Kidney (tissue), 14 donors: ENCODE measurements around the gene ASTN2. TPM values are rescaled to one million over a fixed set of nuclear protein-coding genes. Genes with fewer than 3 reads are reported as not detected.

Source experiments
- DNase-seq, 5 donors: peaks; one replicate each; pipeline ENCODE4 v3.0.0-alpha.2; 2013 to 2020
- FAIRE-seq: peaks from 2 replicates; lab custom pipeline; 2012; peaks lifted over from hg19 to GRCh38; lab: Jason Lieb, UNC
- H3K27ac ChIP-seq, 2 donors: one replicate each; pipeline ENCODE4 v1.7.0; 2013; ENCODE audit warnings: low read depth in 2 of 2, low read length in 2 of 2, inconsistent platforms in 1 of 2
- H3K27me3 ChIP-seq: one replicate; pipeline ENCODE4 v1.7.1; 2013; ENCODE audit warnings: low read length, inconsistent platforms; ENCODE audit not compliant: control insufficient read depth, insufficient read depth
- H3K36me3 ChIP-seq, 3 donors: one replicate each; pipeline versions ENCODE4 v1.7.0 to v1.7.1; 2013; ENCODE audit warnings: low read length in 3 of 3, control low read depth in 1 of 3, inconsistent platforms in 1 of 3; ENCODE audit not compliant: insufficient read depth in 3 of 3, control insufficient read depth in 2 of 3
- H3K4me1 ChIP-seq, 3 donors: one replicate each; pipeline versions ENCODE4 v1.7.0 to v1.7.1; 2013; ENCODE audit warnings: low read length in 3 of 3, inconsistent platforms in 1 of 3, low read depth in 1 of 3; ENCODE audit not compliant: control insufficient read depth in 2 of 3, insufficient read depth in 2 of 3
- H3K4me3 ChIP-seq, 3 donors: one replicate each; pipeline versions ENCODE4 v1.7.0 to v1.8.1; 2013; ENCODE audit warnings: low read length in 3 of 3, control low read depth in 1 of 3, inconsistent platforms in 1 of 3
- H3K9ac ChIP-seq, 3 donors: one replicate each; pipeline versions ENCODE4 v1.7.0 to v1.7.1; 2013; ENCODE audit warnings: low read length in 3 of 3, control low read depth in 1 of 3, inconsistent platforms in 1 of 3
- H3K9me3 ChIP-seq, 3 donors: one replicate each; pipeline versions ENCODE4 v1.7.0 to v1.7.1; 2013; ENCODE audit warnings: low read length in 3 of 3, control low read depth in 1 of 3, inconsistent platforms in 1 of 3; ENCODE audit not compliant: control insufficient read depth in 2 of 3, insufficient read depth in 1 of 3
- CTCF ChIP-seq: IDR thresholded peaks from 3 replicates; pipeline ENCODE4 v1.5.1; 2012; ENCODE audit warnings: mild to moderate bottlenecking, moderate library complexity, borderline replicate concordance; ENCODE audit not compliant: insufficient read depth; ENCODE audit errors: extremely low read depth
- intact Hi-C: fragments of 100-400 bp; cut with DNase I; formaldehyde crosslinking; loops from one replicate; pipeline ENCODE4 v1.11.1; 2022
- polyA plus RNA-seq: library from polyadenylated mRNA; stranded (reverse); fragments of 350-450 nt; fragmentation: Illumina TruSeq; extraction: RNeasy Lipid Tissue Mini Kit (QIAGEN cat#74804); gene quantifications from one replicate; pipeline ENCODE4 v1.2.3, GENCODE V29; 2014; ENCODE audit warnings: low read depth, low replicate concordance; ENCODE audit not compliant: insufficient read depth
- total RNA-seq: library from RNA; stranded (reverse); fragmentation: NEBNext Ultra II Directional; extraction: Animal tissue kit (Norgen Biotek cat#: 25700); gene quantifications from one replicate; pipeline ENCODE4 v1.2.1, GENCODE V29; 2021
- donor health status: control.
- donor health status: control.
- donor health status: control.
- donor health status: control.
- donor health status: control.
- donor health status: DM: yes; HTN: yes; CAD: no.
- donor health status: Normal renal cell carcinoma (clear cell type).

Gene ASTN2
- total and polyA plus RNA-seq, 2 donors from 2014 or later: 7.6 to 11.5 TPM

- Histone ChIP-seq H3K27ac (no peak overlapping the region), H3K4me1 (peaks cover 0 to under 1% (median 0%) of the 10 kb centered on the region in 3 donors), H3K27me3 (no peaks in the 10 kb centered on the region), H3K9ac (no peak overlapping the region), H3K36me3 (no peaks in the 10 kb centered on the region), H3K4me3 (no peak overlapping the region), H3K9me3 (no peaks in the 10 kb centered on the region)
- FAIRE-seq: no peak
- intact Hi-C loops: no loop called here
- DNase-seq: no peak
- no peak for TF ChIP-seq CTCF
These were observed 949.1 kb downstream of the ASTN2 start for GRCh38 chr9:116465576-116466270.

- intact Hi-C loops: no loop called here
- no peak for FAIRE-seq
- no peak for TF ChIP-seq CTCF
These were observed 949.8 kb downstream of the ASTN2 start for GRCh38 chr9:116464987-116465571.

GRCh38 chr9:116464423-116464822, 950.4 kb downstream of the ASTN2 start:
- Histone ChIP-seq H3K27me3 (no peaks in the 10 kb centered on the region), H3K9me3 (no peaks in the 10 kb centered on the region), H3K36me3 (no peaks in the 10 kb centered on the region), H3K27ac (no peak overlapping the region), H3K9ac (no peak overlapping the region), H3K4me1 (no peaks in the 10 kb centered on the region), H3K4me3 (no peak overlapping the region)
- no peak for FAIRE-seq
- intact Hi-C loops: no loop called here
- DNase-seq: no peak
- TF ChIP-seq CTCF: no peak

More at GRCh38 chr9:116464987-116465571, 949.8 kb downstream of the ASTN2 start:
- no peak overlapping the region for H3K27ac ChIP-seq
- DNase-seq: no peak
- H3K9ac ChIP-seq: no peak overlapping the region
- H3K27me3 ChIP-seq: no peaks in the 10 kb centered on the region
- H3K9me3 ChIP-seq: no peaks in the 10 kb centered on the region
- H3K4me1 ChIP-seq: no peaks in the 10 kb centered on the region
- H3K36me3 ChIP-seq: no peaks in the 10 kb centered on the region
- H3K4me3 ChIP-seq: no peak overlapping the region
